ENCODE measurements around the gene TOX2. TPM values are rescaled to one million over a fixed set of nuclear protein-coding genes. Genes with fewer than 3 reads are reported as not detected.

TOX2 gene
- total and polyA plus RNA-seq, 2 of the 4 experiments (the other 2 are of a cell fraction), result 1.3 to 17.5 TPM

DNA sequence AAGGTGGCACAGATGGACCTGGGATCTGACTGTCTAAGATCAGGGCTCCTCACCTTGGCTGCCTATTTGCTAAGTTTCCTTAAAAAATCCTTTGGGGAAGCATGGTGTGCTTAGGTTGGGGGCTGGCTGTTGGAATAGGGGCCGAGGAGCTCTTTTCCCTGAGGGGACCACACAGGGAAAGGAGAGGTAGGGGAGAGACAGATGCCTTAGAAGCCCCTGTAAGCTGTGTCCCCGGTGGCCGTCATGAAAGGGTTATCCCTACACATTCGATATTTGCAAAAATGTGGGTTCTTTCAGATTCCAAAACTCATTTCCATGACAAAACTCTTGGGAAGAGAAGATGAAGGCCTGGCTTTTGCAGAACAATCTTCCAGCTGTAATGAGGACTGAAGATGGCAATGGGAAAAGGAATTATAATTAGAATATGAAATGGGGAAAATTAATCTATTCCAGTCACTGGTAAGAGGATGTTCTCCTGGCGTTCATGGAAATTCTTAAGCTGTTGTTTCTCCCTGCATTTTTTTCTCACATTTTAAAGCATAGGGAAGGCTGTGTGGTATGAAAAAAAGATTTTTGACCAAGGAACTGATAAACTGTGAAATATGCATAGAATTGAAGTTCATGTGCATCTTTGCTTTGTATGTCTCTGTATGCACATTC, 53.8 kb downstream of the TOX2 start:
- ChIA-PET CTCF (no interaction called here), POLR2A (ENCODE audit: unreplicated experiment) (no interaction called here)
- no peak overlapping the region for H3K27ac ChIP-seq (ENCODE audit: insufficient read depth, low read length)
- intact Hi-C loops (cut with micrococcal nuclease) (no loop called here), in situ Hi-C loops (cut with MboI; ENCODE audit: low sequenced_read_pairs) (no loop called here), dilution Hi-C loops (cut with HindIII; ENCODE audit: low sequenced_read_pairs, unreplicated experiment) (no loop called here)
- no peak overlapping the region for H3K18ac ChIP-seq (ENCODE audit: low read depth, low read length)
- H2AK5ac ChIP-seq (ENCODE audit: low read depth, low read length), result no peak overlapping the region
- H2BK5ac ChIP-seq (ENCODE audit: low read depth, low read length, poor library complexity, severe bottlenecking), result no peak overlapping the region
- BruUV-seq (replicated peaks), result no TSS peak
- no peak overlapping the region for H2BK20ac ChIP-seq (ENCODE audit: low read depth, low read length)
- no peak overlapping the region for H3K4me3 ChIP-seq (ENCODE audit: insufficient read depth, low read depth, low read length)
- no peak overlapping the region for H4K8ac ChIP-seq (ENCODE audit: low read depth in 2 of 2, low read length in 2 of 2)
- H2BK15ac ChIP-seq (ENCODE audit: low read depth, low read length), result no peak overlapping the region
- H3K4me2 ChIP-seq (ENCODE audit: low read depth, low read length), result no peak overlapping the region
- H2AFZ ChIP-seq (replicated peaks; ENCODE audit: low read length, poor library complexity), result no peak overlapping the region
- no peak overlapping the region for H4K91ac ChIP-seq (ENCODE audit: insufficient read depth, low read depth, low read length)
- peaks cover 55 to 85% of the 10 kb centered on the region in 2 experiments for H3K79me1 ChIP-seq (ENCODE audit: low read depth in 1 of 2, low read length in 2 of 2)
- no peak overlapping the region for H3K56ac ChIP-seq (ENCODE audit: extremely low read depth, insufficient read depth, low read length)
- H3K9me1 ChIP-seq (ENCODE audit: insufficient read depth, low read length), result peaks cover 31% of the 10 kb centered on the region
- no peaks in the 10 kb centered on the region for H3K27me3 ChIP-seq (ENCODE audit: control insufficient read depth, insufficient read depth, low read length)
- H2BK120ac ChIP-seq (ENCODE audit: low read depth, low read length), result no peak overlapping the region
- H3K23ac ChIP-seq (ENCODE audit: low read depth, low read length), result no peak overlapping the region
- H3K4me1 ChIP-seq (ENCODE audit: control insufficient read depth, insufficient read depth, low read length), result peaks cover 6% of the 10 kb centered on the region
- no peak overlapping the region for H3K9ac ChIP-seq (ENCODE audit: low read depth, low read length)
- no peaks in the 10 kb centered on the region for H3K36me3 ChIP-seq (ENCODE audit: control insufficient read depth, insufficient read depth, low read length)
- H4K20me1 ChIP-seq (ENCODE audit: insufficient read depth, low read length), result peaks cover 28% of the 10 kb centered on the region; the same call in 1 of the 2 replicates
- no CpG with 5 or more reads among the region's 5 CpGs for WGBS, 2 experiments (ENCODE audit: extremely low coverage in 2 of 2, insufficient read length in 1 of 2)
- no peak overlapping the region for H3K14ac ChIP-seq (replicated peaks; ENCODE audit: low read depth, low read length)
- no peak overlapping the region for H4K5ac ChIP-seq (ENCODE audit: low read depth, low read length)
- H2AK9ac ChIP-seq (replicated peaks; ENCODE audit: low read depth, low read length, poor library complexity), result no peak overlapping the region
- H3K9me3 ChIP-seq (ENCODE audit: control insufficient read depth, insufficient read depth, low read length), result no peaks in the 10 kb centered on the region
- H3K4ac ChIP-seq (ENCODE audit: low read depth, low read length), result no peak overlapping the region
- TF ChIP-seq MXI1 (IDR thresholded peaks at IDR 0.05; ENCODE audit: borderline replicate concordance, low read depth, low read length), result no peak
- TF ChIP-seq, protein P1, sequence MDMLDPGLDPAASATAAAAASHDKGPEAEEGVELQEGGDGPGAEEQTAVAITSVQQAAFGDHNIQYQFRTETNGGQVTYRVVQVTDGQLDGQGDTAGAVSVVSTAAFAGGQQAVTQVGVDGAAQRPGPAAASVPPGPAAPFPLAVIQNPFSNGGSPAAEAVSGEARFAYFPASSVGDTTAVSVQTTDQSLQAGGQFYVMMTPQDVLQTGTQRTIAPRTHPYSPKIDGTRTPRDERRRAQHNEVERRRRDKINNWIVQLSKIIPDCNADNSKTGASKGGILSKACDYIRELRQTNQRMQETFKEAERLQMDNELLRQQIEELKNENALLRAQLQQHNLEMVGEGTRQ (IDR thresholded peaks at IDR 0.05; ENCODE audit: low read depth, low read length), result no peak
- TF ChIP-seq RCOR1 (IDR thresholded peaks at IDR 0.05; ENCODE audit: insufficient replicate concordance, low read length), result no peak
- no peak for TF ChIP-seq MAZ (IDR thresholded peaks at IDR 0.05; ENCODE audit: borderline replicate concordance, low read depth, low read length)
- TF ChIP-seq SMC3 (IDR thresholded peaks at IDR 0.05; ENCODE audit: low read depth, low read length), result no peak
- TF ChIP-seq MAFK (IDR thresholded peaks at IDR 0.05; ENCODE audit: low read depth, low read length), result no peak
- no peak for TF ChIP-seq NFE2L2 (IDR thresholded peaks at IDR 0.05; ENCODE audit: low read depth, low read length)
- no peak for TF ChIP-seq RAD21 (IDR thresholded peaks at IDR 0.05; ENCODE audit: low read length)
- no peak for TF ChIP-seq RFX5 (IDR thresholded peaks at IDR 0.05; ENCODE audit: low read depth, low read length)
- no peak for TF ChIP-seq CHD1 (IDR thresholded peaks at IDR 0.05; ENCODE audit: low read depth, low read length)
- no peak for TF ChIP-seq ELK1 (IDR thresholded peaks at IDR 0.05; ENCODE audit: borderline replicate concordance, low read depth, low read length)
- no peak for TF ChIP-seq POLR2A (IDR thresholded peaks at IDR 0.05; ENCODE audit: low read depth, low read length)
- DNase-seq (no peak), ATAC-seq (ENCODE audit: low read depth) (no peak)

Data from IMR-90 (cell line).